HCT116 (cell line): ENCODE data around the gene PRKN. TPM values are rescaled to one million over a fixed set of nuclear protein-coding genes. Genes with fewer than 3 reads are reported as not detected.

Experiments
- ATAC-seq: fragments of 200-7000 bp; cut with Tn5 transposase; 2 replicates; pipeline ENCODE4 v1.9.1; 2020; ENCODE audit warnings: mild to moderate bottlenecking, moderate library complexity
- BruUV-seq: library from RNA; stranded (reverse); fragments of 400-500 nt; replicated peaks from 2 replicates; lab custom pipeline; 2021; lab: Mats Ljungman, UMichigan
- CTCF ChIA-PET: fragments of 300-600 bp; sonication (Branson Sonifier 250); formaldehyde crosslinking; loops from one replicate; lab custom pipeline; 2021; ENCODE audit warnings: antibody characterized with exemption; lab: Charles Lee
- POLR2A ChIA-PET: fragments of 300-600, 350-600 bp; sonication (Branson Sonifier 250); formaldehyde crosslinking; loops from one replicate; lab custom pipeline; 2021; ENCODE audit warnings: antibody characterized with exemption; lab: Charles Lee
- RAD21 ChIA-PET, 2 experiments: fragments of 300-600 bp; sonication (Branson Sonifier 250); formaldehyde crosslinking; loops; one replicate each; lab custom pipeline; 2023; ENCODE audit warnings: low total read pairs in 2 of 2; ENCODE audit not compliant: uncharacterized antibody in 2 of 2, unreplicated experiment in 2 of 2, low non-redundant PET in 1 of 2; lab: Charles Lee
- DNase-seq: peaks from one replicate; pipeline ENCODE4 v3.0.0-alpha.2; 2010; ENCODE audit warnings: low read depth, low spot score
- H2AFZ ChIP-seq: fragments of 200-600 bp; shearing (Covaris generic), sonication (generic); 2 replicates; pipeline ENCODE4 v1.6.1; 2017; ENCODE audit warnings: low read depth, mixed run types, mixed read lengths, antibody characterized with exemption, low read length; ENCODE audit not compliant: poor library complexity, severe bottlenecking
- H3K27ac ChIP-seq: 2 replicates; pipeline ENCODE4 v1.5.1; 2012; ENCODE audit warnings: low read depth, low read length
- H3K27me3 ChIP-seq: fragments of 200-600 bp; sonication (generic); 2 replicates; pipeline ENCODE4 v1.6.1; 2016; ENCODE audit warnings: mixed run types, low read length, mixed read lengths; ENCODE audit not compliant: insufficient read depth
- H3K36me3 ChIP-seq, 2 experiments: fragments of 200-500 bp in 1 of 2; fragments of 200-600 bp in 1 of 2; sonication (Bioruptor generic) in 1 of 2; sonication (generic) in 1 of 2; 2 replicates each; pipeline versions ENCODE4 v1.5.1 to v1.6.1; 2014 to 2016; ENCODE audit warnings: low read length in 2 of 2, inconsistent platforms in 1 of 2, mixed read lengths in 1 of 2, mixed run types in 1 of 2; ENCODE audit not compliant: insufficient read depth in 2 of 2, control insufficient read depth in 1 of 2
- H3K4me1 ChIP-seq, 2 experiments: fragments of 200-600 bp in 1 of 2; sonication (generic) in 1 of 2; 2 replicates each; pipeline versions ENCODE4 v1.5.1 to v1.6.1; 2012 to 2017; ENCODE audit warnings: low read length in 2 of 2, inconsistent platforms in 1 of 2, mild to moderate bottlenecking in 1 of 2, mixed read lengths in 1 of 2, mixed run types in 1 of 2, moderate library complexity in 1 of 2; ENCODE audit not compliant: insufficient read depth in 2 of 2, control insufficient read depth in 1 of 2
- H3K4me2 ChIP-seq: fragments of 200-600 bp; sonication (generic); 2 replicates; pipeline ENCODE4 v1.6.1; 2017; ENCODE audit warnings: mixed run types, low read length, mixed read lengths
- H3K4me3 ChIP-seq, 2 experiments: fragments of 200-600 bp in 1 of 2; sonication (generic) in 1 of 2; replicated peaks in 1 of 2; 2 replicates each; pipeline ENCODE4 v1.5.1; 2011 to 2016; ENCODE audit warnings: low read length in 2 of 2, control low read depth in 1 of 2, low read depth in 1 of 2, mild to moderate bottlenecking in 1 of 2, mixed read lengths in 1 of 2, mixed run types in 1 of 2
- H3K79me2 ChIP-seq: fragments of 200-600 bp; sonication (generic); 2 replicates; pipeline ENCODE4 v1.6.1; 2017; ENCODE audit warnings: mild to moderate bottlenecking, mixed run types, low read length, moderate library complexity, mixed read lengths; ENCODE audit not compliant: insufficient read depth
- H3K9ac ChIP-seq: fragments of 200-600 bp; sonication (generic); 2 replicates; pipeline ENCODE4 v1.6.1; 2016; ENCODE audit warnings: low read length, mixed read lengths
- H3K9me2 ChIP-seq: fragments of 200-600 bp; sonication (generic), shearing (Covaris generic); 2 replicates; pipeline ENCODE4 v1.6.1; 2017; ENCODE audit warnings: mixed run types, mild to moderate bottlenecking, moderate library complexity; ENCODE audit not compliant: insufficient read depth
- H3K9me3 ChIP-seq, 2 experiments: fragments of 200-500 bp in 1 of 2; fragments of 200-600 bp in 1 of 2; sonication (Bioruptor generic) in 1 of 2; sonication (generic) in 1 of 2; 2 replicates each; pipeline ENCODE4 v1.6.1; 2014 to 2017; ENCODE audit warnings: low read length in 2 of 2, mixed read lengths in 2 of 2, inconsistent platforms in 1 of 2, low read depth in 1 of 2, mild to moderate bottlenecking in 1 of 2, mixed run types in 1 of 2, moderate library complexity in 1 of 2; ENCODE audit not compliant: control insufficient read depth in 1 of 2, insufficient read depth in 1 of 2
- H4K20me1 ChIP-seq: fragments of 200-600 bp; sonication (generic), shearing (Covaris generic); 2 replicates; pipeline ENCODE4 v1.6.1; 2017; ENCODE audit warnings: mixed run types, mild to moderate bottlenecking, moderate library complexity; ENCODE audit not compliant: insufficient read depth
- CBX3 ChIP-seq: IDR thresholded peaks from 2 replicates; pipeline ENCODE4 v1.6.1; 2012; ENCODE audit warnings: low read depth
- EZH2 ChIP-seq: fragments of 200-600 bp; sonication (generic); IDR thresholded peaks from 2 replicates; pipeline ENCODE4 v1.6.1; 2017; ENCODE audit warnings: antibody characterized with exemption, mixed run types
- FOSL1 ChIP-seq: IDR thresholded peaks from 2 replicates; pipeline ENCODE4 v1.6.1; 2012; ENCODE audit warnings: low read depth
- JUND ChIP-seq: IDR thresholded peaks from 2 replicates; pipeline ENCODE4 v1.6.1; 2012
- RAD21 ChIP-seq: IDR thresholded peaks from 2 replicates; pipeline ENCODE4 v1.6.1; 2012; ENCODE audit warnings: low read depth, mild to moderate bottlenecking
- SIN3A ChIP-seq: IDR thresholded peaks from 2 replicates; pipeline ENCODE4 v1.6.1; 2012; ENCODE audit warnings: low read depth
- YY1 ChIP-seq: IDR thresholded peaks from 2 replicates; pipeline ENCODE4 v1.6.1; 2011; ENCODE audit warnings: low read length, low read depth, moderate library complexity, mild to moderate bottlenecking; ENCODE audit not compliant: insufficient replicate concordance; ENCODE audit errors: extremely low read depth
- ZNF274 ChIP-seq: fragments of 200-500 bp; sonication (Bioruptor generic); IDR thresholded peaks from 2 replicates; pipeline ENCODE4 v1.6.1; 2014; ENCODE audit warnings: mild to moderate bottlenecking, low read depth, low read length, inconsistent platforms
- intact Hi-C: fragments of 100-400 bp; cut with micrococcal nuclease; formaldehyde crosslinking; loops from 2 replicates; pipeline ENCODE4 v1.10.0; 2022
- total RNA-seq: library from RNA; stranded (reverse); gene quantifications from one replicate; pipeline ENCODE4 v1.2.1, GENCODE V29; 2021; ENCODE audit not compliant: unreplicated experiment
- TF ChIP-seq, protein P1 (sequence below): IDR thresholded peaks from 2 replicates; pipeline ENCODE4 v1.6.1; 2012
- TF ChIP-seq, protein P2 (sequence below): IDR thresholded peaks from 2 replicates; pipeline ENCODE4 v1.6.1; 2012
- TF ChIP-seq, protein P3 (sequence below): IDR thresholded peaks from 2 replicates; pipeline ENCODE4 v1.6.1; 2012; ENCODE audit warnings: low read depth
- TF ChIP-seq, protein P4 (sequence below): IDR thresholded peaks from 2 replicates; pipeline ENCODE4 v1.6.1; 2011; ENCODE audit warnings: mild to moderate bottlenecking, low read length, moderate library complexity; ENCODE audit not compliant: insufficient replicate concordance; ENCODE audit errors: extremely low read depth

Gene PRKN
- total RNA-seq, 1 experiment from 2014 or later = 2.6 TPM

DNA sequence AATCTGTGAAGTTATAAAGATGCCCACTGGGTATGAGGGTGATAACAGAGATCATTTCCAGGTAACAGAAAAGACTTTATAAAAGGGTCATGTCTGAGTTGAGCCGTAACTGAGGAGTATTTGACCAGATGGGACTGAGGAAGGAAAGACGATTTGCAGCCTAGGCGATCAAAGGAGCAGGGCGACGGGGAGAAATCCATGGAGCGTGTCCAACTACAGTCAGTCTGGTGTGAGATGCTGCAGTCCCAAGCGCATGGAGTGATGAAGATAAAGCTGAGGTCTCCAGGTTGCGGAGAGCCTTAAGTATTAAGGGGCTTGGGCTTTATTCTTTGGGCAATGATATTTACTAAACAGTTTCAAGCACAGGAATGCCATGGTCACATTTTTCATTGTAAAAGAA is 166.7 kb downstream of the PRKN start:
- no peak overlapping the region for H2AFZ ChIP-seq
- TF ChIP-seq, protein P1, sequence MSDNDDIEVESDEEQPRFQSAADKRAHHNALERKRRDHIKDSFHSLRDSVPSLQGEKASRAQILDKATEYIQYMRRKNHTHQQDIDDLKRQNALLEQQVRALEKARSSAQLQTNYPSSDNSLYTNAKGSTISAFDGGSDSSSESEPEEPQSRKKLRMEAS = no peak
- TF ChIP-seq EZH2 (no peak), RAD21 (no peak), JUND (no peak), SIN3A (no peak), CBX3 (no peak), ZNF274 (no peak), YY1 (no peak), FOSL1 (no peak)
- TF ChIP-seq, protein P2, sequence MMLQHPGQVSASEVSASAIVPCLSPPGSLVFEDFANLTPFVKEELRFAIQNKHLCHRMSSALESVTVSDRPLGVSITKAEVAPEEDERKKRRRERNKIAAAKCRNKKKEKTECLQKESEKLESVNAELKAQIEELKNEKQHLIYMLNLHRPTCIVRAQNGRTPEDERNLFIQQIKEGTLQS = no peak
- TF ChIP-seq, protein P3, sequence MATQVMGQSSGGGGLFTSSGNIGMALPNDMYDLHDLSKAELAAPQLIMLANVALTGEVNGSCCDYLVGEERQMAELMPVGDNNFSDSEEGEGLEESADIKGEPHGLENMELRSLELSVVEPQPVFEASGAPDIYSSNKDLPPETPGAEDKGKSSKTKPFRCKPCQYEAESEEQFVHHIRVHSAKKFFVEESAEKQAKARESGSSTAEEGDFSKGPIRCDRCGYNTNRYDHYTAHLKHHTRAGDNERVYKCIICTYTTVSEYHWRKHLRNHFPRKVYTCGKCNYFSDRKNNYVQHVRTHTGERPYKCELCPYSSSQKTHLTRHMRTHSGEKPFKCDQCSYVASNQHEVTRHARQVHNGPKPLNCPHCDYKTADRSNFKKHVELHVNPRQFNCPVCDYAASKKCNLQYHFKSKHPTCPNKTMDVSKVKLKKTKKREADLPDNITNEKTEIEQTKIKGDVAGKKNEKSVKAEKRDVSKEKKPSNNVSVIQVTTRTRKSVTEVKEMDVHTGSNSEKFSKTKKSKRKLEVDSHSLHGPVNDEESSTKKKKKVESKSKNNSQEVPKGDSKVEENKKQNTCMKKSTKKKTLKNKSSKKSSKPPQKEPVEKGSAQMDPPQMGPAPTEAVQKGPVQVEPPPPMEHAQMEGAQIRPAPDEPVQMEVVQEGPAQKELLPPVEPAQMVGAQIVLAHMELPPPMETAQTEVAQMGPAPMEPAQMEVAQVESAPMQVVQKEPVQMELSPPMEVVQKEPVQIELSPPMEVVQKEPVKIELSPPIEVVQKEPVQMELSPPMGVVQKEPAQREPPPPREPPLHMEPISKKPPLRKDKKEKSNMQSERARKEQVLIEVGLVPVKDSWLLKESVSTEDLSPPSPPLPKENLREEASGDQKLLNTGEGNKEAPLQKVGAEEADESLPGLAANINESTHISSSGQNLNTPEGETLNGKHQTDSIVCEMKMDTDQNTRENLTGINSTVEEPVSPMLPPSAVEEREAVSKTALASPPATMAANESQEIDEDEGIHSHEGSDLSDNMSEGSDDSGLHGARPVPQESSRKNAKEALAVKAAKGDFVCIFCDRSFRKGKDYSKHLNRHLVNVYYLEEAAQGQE = no peak
- TF ChIP-seq, protein P4, sequence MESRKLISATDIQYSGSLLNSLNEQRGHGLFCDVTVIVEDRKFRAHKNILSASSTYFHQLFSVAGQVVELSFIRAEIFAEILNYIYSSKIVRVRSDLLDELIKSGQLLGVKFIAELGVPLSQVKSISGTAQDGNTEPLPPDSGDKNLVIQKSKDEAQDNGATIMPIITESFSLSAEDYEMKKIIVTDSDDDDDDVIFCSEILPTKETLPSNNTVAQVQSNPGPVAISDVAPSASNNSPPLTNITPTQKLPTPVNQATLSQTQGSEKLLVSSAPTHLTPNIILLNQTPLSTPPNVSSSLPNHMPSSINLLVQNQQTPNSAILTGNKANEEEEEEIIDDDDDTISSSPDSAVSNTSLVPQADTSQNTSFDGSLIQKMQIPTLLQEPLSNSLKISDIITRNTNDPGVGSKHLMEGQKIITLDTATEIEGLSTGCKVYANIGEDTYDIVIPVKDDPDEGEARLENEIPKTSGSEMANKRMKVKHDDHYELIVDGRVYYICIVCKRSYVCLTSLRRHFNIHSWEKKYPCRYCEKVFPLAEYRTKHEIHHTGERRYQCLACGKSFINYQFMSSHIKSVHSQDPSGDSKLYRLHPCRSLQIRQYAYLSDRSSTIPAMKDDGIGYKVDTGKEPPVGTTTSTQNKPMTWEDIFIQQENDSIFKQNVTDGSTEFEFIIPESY = no peak

More for the DNA sequence above, 166.7 kb downstream of the PRKN start:
- Histone ChIP-seq H3K9ac (no peak overlapping the region), H3K9me2 (no peaks in the 10 kb centered on the region), H3K9me3 (no peaks in the 10 kb centered on the region), H3K27me3 (no peaks in the 10 kb centered on the region), H4K20me1 (no peaks in the 10 kb centered on the region), H3K36me3 (no peaks in the 10 kb centered on the region), H3K4me1 (no peaks in the 10 kb centered on the region), H3K27ac (no peak overlapping the region), H3K79me2 (no peaks in the 10 kb centered on the region), H3K4me3 (no peak overlapping the region), H3K4me2 (no peak overlapping the region)
- RAD21 ChIA-PET = no interaction called here
- CTCF ChIA-PET = no interaction called here
- POLR2A ChIA-PET = no interaction called here
- no peak for ATAC-seq
- intact Hi-C loops = no loop called here
- DNase-seq = no peak
- no TSS peak for BruUV-seq
